Keratinocyte (primary cell): Measurements from ENCODE around the gene ADPRS. TPM values are rescaled to one million over a fixed set of nuclear protein-coding genes. Genes with fewer than 3 reads are reported as not detected.

Experiments used
- DNase-seq: peaks from one replicate; pipeline ENCODE4 v3.0.0-alpha.2; 2011; ENCODE audit warnings: low read depth, missing footprints, low spot score
- FAIRE-seq: peaks from 2 replicates; lab custom pipeline; 2011; peaks lifted over from hg19 to GRCh38; lab: Jason Lieb, UNC
- H2AFZ ChIP-seq: 2 replicates; pipeline ENCODE4 v1.6.0; 2012; ENCODE audit warnings: low read length, control low read depth, inconsistent platforms; ENCODE audit not compliant: control insufficient read depth
- H3K27ac ChIP-seq: 2 replicates; pipeline ENCODE4 v1.5.1; 2011; ENCODE audit warnings: low read length; ENCODE audit not compliant: control insufficient read depth, insufficient read depth
- H3K27me3 ChIP-seq: 3 replicates; pipeline ENCODE4 v1.6.0; 2011; ENCODE audit warnings: low read length; ENCODE audit not compliant: control insufficient read depth, insufficient read depth; ENCODE audit errors: extremely low read depth
- H3K36me3 ChIP-seq, 2 experiments: 2 replicates in 1 of 2; 3 replicates in 1 of 2; pipeline ENCODE4 v1.5.1; 2011; ENCODE audit warnings: low read length in 2 of 2, mild to moderate bottlenecking in 1 of 2; ENCODE audit not compliant: control insufficient read depth in 2 of 2, insufficient read depth in 2 of 2; ENCODE audit errors: extremely low read depth in 1 of 2
- H3K4me1 ChIP-seq: 3 replicates; pipeline ENCODE4 v1.5.1; 2011; ENCODE audit warnings: low read length; ENCODE audit not compliant: control insufficient read depth, insufficient read depth; ENCODE audit errors: extremely low read depth
- H3K4me2 ChIP-seq: 3 replicates; pipeline ENCODE4 v1.6.0; 2011; ENCODE audit warnings: low read depth, low read length; ENCODE audit not compliant: control insufficient read depth, insufficient read depth; ENCODE audit errors: extremely low read depth
- H3K4me3 ChIP-seq, 3 experiments: fragments of 200-600 bp in 1 of 3; sonication (generic) in 1 of 3; 2 replicates in 2 of 3; 3 replicates in 1 of 3; pipeline ENCODE4 v1.5.1; 2011 to 2016; ENCODE audit warnings: low read length in 3 of 3, mild to moderate bottlenecking in 3 of 3, control low read depth in 2 of 3, inconsistent platforms in 1 of 3, low read depth in 1 of 3, mixed read lengths in 1 of 3, mixed run types in 1 of 3, moderate library complexity in 1 of 3; ENCODE audit not compliant: control insufficient read depth in 2 of 3, insufficient read depth in 2 of 3; ENCODE audit errors: extremely low read depth in 1 of 3
- H3K79me2 ChIP-seq: 2 replicates; pipeline ENCODE4 v1.6.0; 2012; ENCODE audit warnings: low read length; ENCODE audit not compliant: control insufficient read depth, insufficient read depth
- H3K9ac ChIP-seq: 3 replicates; pipeline ENCODE4 v1.6.0; 2011; ENCODE audit warnings: low read length; ENCODE audit not compliant: control insufficient read depth, insufficient read depth; ENCODE audit errors: extremely low read depth
- H3K9me1 ChIP-seq: 3 replicates; pipeline ENCODE4 v1.6.0; 2011; ENCODE audit warnings: low read length; ENCODE audit not compliant: control insufficient read depth, insufficient read depth; ENCODE audit errors: extremely low read depth
- H3K9me3 ChIP-seq: 2 replicates; pipeline ENCODE4 v1.5.1; 2012; ENCODE audit warnings: low read depth, low read length; ENCODE audit not compliant: control insufficient read depth
- H4K20me1 ChIP-seq: 3 replicates; pipeline ENCODE4 v1.6.0; 2011; ENCODE audit warnings: low read length; ENCODE audit not compliant: control insufficient read depth, insufficient read depth; ENCODE audit errors: extremely low read depth
- CTCF ChIP-seq, 3 experiments: IDR thresholded peaks in 1 of 3; conservative IDR thresholded peaks in 1 of 3; optimal IDR thresholded peaks in 1 of 3; 2 replicates in 2 of 3; 3 replicates in 1 of 3; pipeline versions ENCODE3 to v1.5.1; 2011; ENCODE audit warnings: low read length in 3 of 3, mild to moderate bottlenecking in 3 of 3, moderate library complexity in 2 of 3, control low read depth in 1 of 3, inconsistent platforms in 1 of 3; ENCODE audit not compliant: insufficient read depth in 2 of 3; ENCODE audit errors: extremely low read depth in 1 of 3
- EZH2 ChIP-seq: IDR thresholded peaks from one replicate; pipeline ENCODE4 v1.6.1; 2012; ENCODE audit warnings: inconsistent platforms, mild to moderate bottlenecking, low read length, moderate library complexity
- dilution Hi-C: fragments of 300-500 bp; cut with MboI; formaldehyde crosslinking; loops from one replicate; pipeline ENCODE4 v1.7.0; 2020; ENCODE audit warnings: low sequenced_read_pairs; ENCODE audit not compliant: extremely low pct_ligation_motif_present
- polyA minus RNA-seq, 3 experiments: library from RNA; depleted of rRNA, polyadenylated mRNA; stranded (reverse); fragments of >200 nt; gene quantifications; 1 replicate in 1 of 3; 2 replicates in 1 of 3; 3 replicates in 1 of 3; pipeline ENCODE4 v1.2.3, GENCODE V29; 2011
- polyA plus RNA-seq, 5 experiments: library from polyadenylated mRNA; depleted of rRNA in 3 of 5; stranded (reverse) in 3 of 5; stranded (forward) in 1 of 5; unstranded in 1 of 5; fragments of >200 nt; gene quantifications; 1 replicate in 1 of 5; 2 replicates in 3 of 5; 3 replicates in 1 of 5; pipeline versions ENCODE4 v1.2.1 to v1.2.3, GENCODE V29; 2011 to 2012; ENCODE audit warnings: missing spikeins in 2 of 5, low read depth in 1 of 5, low replicate concordance in 1 of 5

ADPRS gene
- polyA plus RNA-seq, result 33.1 to 47.6 TPM (median 42.6 TPM) in 3 replicates
- 15.2 TPM for polyA plus RNA-seq (2011; ENCODE audit: low read depth)
- 30.2 and 35.9 TPM in 2 replicates for polyA plus RNA-seq (2011; cell fraction: cytosol; rRNA removed)
- polyA plus RNA-seq (2011; cell fraction: nucleus; rRNA removed), result 33.6 and 38.0 TPM in 2 replicates
- 32.2 and 40.8 TPM in 2 replicates for polyA plus RNA-seq (2012; ENCODE audit: low replicate concordance)
- polyA minus RNA-seq, result 20.9 to 33.1 TPM (median 30.5 TPM) in 3 replicates
- polyA minus RNA-seq (2011; cell fraction: cytosol; rRNA and poly(A)+ RNA removed), result 25.3 TPM
- 12.9 and 13.8 TPM in 2 replicates for polyA minus RNA-seq (2011; cell fraction: nucleus; rRNA and poly(A)+ RNA removed)

DNA sequence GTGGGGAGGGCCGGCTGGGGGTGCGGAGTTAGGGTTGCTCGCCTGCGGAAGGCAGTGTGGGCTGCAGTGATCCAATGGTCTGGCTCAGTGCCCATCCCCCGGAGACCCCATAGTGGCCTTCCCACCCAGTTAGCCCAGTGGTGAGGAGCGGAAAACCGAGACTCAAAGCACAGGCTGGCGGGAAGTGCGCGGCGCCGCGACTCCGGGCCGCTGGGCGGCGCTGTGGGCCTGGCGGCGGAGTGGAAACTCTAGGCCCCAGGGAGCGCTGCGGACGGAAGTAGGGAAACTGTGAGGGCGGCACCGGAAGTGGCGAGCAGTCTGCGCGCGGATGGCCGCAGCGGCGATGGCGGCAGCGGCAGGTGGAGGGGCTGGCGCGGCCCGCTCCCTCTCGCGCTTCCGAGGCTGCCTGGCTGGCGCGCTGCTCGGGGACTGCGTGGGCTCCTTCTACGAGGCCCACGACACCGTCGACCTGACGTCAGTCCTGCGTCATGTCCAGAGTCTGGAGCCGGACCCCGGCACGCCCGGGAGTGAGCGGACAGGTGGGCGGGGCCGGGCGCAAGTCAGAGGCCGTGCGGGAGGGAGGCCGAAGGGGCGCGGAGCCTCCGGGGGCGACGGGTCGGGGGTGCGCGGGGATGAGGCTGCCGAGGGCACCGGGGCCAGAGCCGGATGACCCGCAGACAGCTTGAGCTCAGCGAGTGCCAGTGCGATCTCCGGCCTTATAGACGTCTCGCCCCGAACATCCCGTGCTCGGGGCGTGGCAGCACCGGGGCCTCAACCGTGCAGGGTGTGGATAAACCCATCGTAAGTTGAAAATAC is at the start of gene ADPRS:
ADPRS (plus strand) TSS at position 316 of the 816 bp plus-strand sequence; CDS start at position 329, 13 bp downstream.
- Histone ChIP-seq H3K36me3 (peaks cover 24 to 35% of the 10 kb centered on the region in 2 experiments), H3K79me2 (peaks cover 34% of the 10 kb centered on the region), H3K27me3 (no peaks in the 10 kb centered on the region), H3K4me3 (peak within 1 kb of the TSS; percentile 77 to 98 (median 92)), H3K9me3 (no peaks in the 10 kb centered on the region), H2AFZ (peak within 1 kb of the TSS; percentile 95), H3K27ac (peak within 1 kb of the TSS; percentile 85), H3K4me1 (peaks cover 16% of the 10 kb centered on the region), H3K9ac (peak within 1 kb of the TSS; percentile 90), H3K4me2 (peak within 1 kb of the TSS; percentile 100), H3K9me1 (no peaks in the 10 kb centered on the region), H4K20me1 (no peaks in the 10 kb centered on the region)
- no peak for FAIRE-seq
- TF ChIP-seq CTCF (optimal IDR thresholded peaks at IDR 0.05 in 1 of 3, IDR thresholded peaks at IDR 0.05 in 1 of 3, conservative IDR thresholded peaks at IDR 0.05 in 1 of 3; ENCODE audit: extremely low read depth in 1 of 3, insufficient read depth in 2 of 3, low read length in 3 of 3), result peak; percentile 90 to 98 (median 97)
- no peak for TF ChIP-seq EZH2
- dilution Hi-C loops, result no loop called here
- DNase-seq, result peak; percentile 50

DNA sequence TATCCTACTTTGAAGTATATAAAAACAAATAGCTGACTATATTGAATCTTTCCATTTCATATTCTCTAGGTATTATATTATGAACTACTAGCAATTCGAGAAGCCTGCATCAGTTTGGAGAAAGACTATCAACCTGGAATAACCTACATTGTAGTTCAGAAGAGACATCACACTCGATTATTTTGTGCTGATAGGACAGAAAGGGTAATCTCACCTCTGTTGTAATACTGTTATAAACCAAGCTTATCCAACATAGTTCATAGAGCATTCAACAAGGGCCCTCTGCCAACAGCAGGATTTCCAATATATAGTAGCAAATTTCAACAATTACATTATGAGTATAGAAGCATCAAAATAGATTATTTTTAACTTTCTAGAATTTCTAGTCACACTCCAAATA is 48.5 kb upstream of the ADPRS start:
- Histone ChIP-seq H3K79me2 (no peaks in the 10 kb centered on the region), H3K27me3 (no peaks in the 10 kb centered on the region), H3K27ac (no peak overlapping the region), H3K36me3 (peaks cover 4 to 8% of the 10 kb centered on the region in 2 experiments), H3K9me1 (no peaks in the 10 kb centered on the region), H3K4me3 (no peak overlapping the region), H2AFZ (no peak overlapping the region), H3K4me1 (no peaks in the 10 kb centered on the region), H4K20me1 (no peaks in the 10 kb centered on the region), H3K9me3 (no peaks in the 10 kb centered on the region), H3K9ac (no peak overlapping the region), H3K4me2 (no peak overlapping the region)
- DNase-seq (no peak), FAIRE-seq (no peak)
- TF ChIP-seq EZH2, result no peak
- no peak for TF ChIP-seq CTCF (optimal IDR thresholded peaks at IDR 0.05 in 1 of 3, IDR thresholded peaks at IDR 0.05 in 1 of 3, conservative IDR thresholded peaks at IDR 0.05 in 1 of 3; ENCODE audit: extremely low read depth in 1 of 3, insufficient read depth in 2 of 3, low read length in 3 of 3)
- dilution Hi-C loops, result no loop called here
